Caco-2 (cell line): ENCODE measurements around the gene JMJD6. TPM values are rescaled to one million over a fixed set of nuclear protein-coding genes. Genes with fewer than 3 reads are reported as not detected.

Source experiments
- BruUV-seq: library from RNA; stranded (reverse); fragments of 400-500 nt; replicated peaks from 2 replicates; lab custom pipeline; 2021; lab: Mats Ljungman, UMichigan
- CTCF ChIA-PET: fragments of 300-600 bp; sonication (Branson Sonifier 250); formaldehyde crosslinking; loops from one replicate; lab custom pipeline; 2022; ENCODE audit warnings: antibody characterized with exemption; lab: Charles Lee
- POLR2A ChIA-PET: fragments of 300-600 bp; sonication (Branson Sonifier 250); formaldehyde crosslinking; loops from one replicate; lab custom pipeline; 2022; ENCODE audit warnings: antibody characterized with exemption; lab: Charles Lee
- DNase-seq, 2 experiments: peaks; one replicate each; pipeline versions ENCODE4 v3.0.0 to v3.0.0-alpha.2; 2020 to 2022
- H3K27me3 ChIP-seq: replicated peaks from 2 replicates; pipeline ENCODE4 v1.6.0; 2011; ENCODE audit warnings: low read length; ENCODE audit not compliant: control insufficient read depth, insufficient read depth
- H3K36me3 ChIP-seq: 2 replicates; pipeline ENCODE4 v1.5.1; 2011; ENCODE audit warnings: low read length; ENCODE audit not compliant: control insufficient read depth, insufficient read depth
- H3K4me1 ChIP-seq: fragments of 250-450 bp; sonication (Bioruptor Pico); 2 replicates; pipeline ENCODE4 v1.5.1; 2020; ENCODE audit warnings: mild to moderate bottlenecking
- H3K4me3 ChIP-seq: 2 replicates; pipeline ENCODE4 v1.5.1; 2011; ENCODE audit warnings: low read depth, mild to moderate bottlenecking, control low read depth, low read length
- H3K9me3 ChIP-seq: fragments of 250-450 bp; sonication (Bioruptor Pico); 2 replicates; pipeline ENCODE4 v1.5.1; 2020; ENCODE audit warnings: mild to moderate bottlenecking, moderate library complexity
- H3K27ac Mint-ChIP-seq: one replicate; pipeline ENCODE4 v1.8.0; 2022; ENCODE audit warnings: mixed read lengths; ENCODE audit not compliant: unreplicated experiment
- H3K27me3 Mint-ChIP-seq: one replicate; pipeline ENCODE4 v1.8.0; 2022; ENCODE audit warnings: mixed read lengths; ENCODE audit not compliant: insufficient read depth, unreplicated experiment
- H3K36me3 Mint-ChIP-seq: one replicate; pipeline ENCODE4 v1.8.0; 2022; ENCODE audit warnings: mild to moderate bottlenecking, mixed read lengths; ENCODE audit not compliant: insufficient read depth, unreplicated experiment
- H3K4me1 Mint-ChIP-seq: one replicate; pipeline ENCODE4 v1.8.0; 2022; ENCODE audit warnings: low read depth, mixed read lengths; ENCODE audit not compliant: unreplicated experiment
- H3K4me3 Mint-ChIP-seq: one replicate; pipeline ENCODE4 v1.8.0; 2022; ENCODE audit warnings: mild to moderate bottlenecking, moderate library complexity, mixed read lengths; ENCODE audit not compliant: unreplicated experiment
- H3K9me3 Mint-ChIP-seq: one replicate; pipeline ENCODE4 v1.8.0; 2022; ENCODE audit warnings: mixed read lengths; ENCODE audit not compliant: unreplicated experiment
- intact Hi-C: fragments of 100-400 bp; cut with micrococcal nuclease; formaldehyde crosslinking; loops from one replicate; pipeline ENCODE4 v1.10.0; 2022; ENCODE audit not compliant: unreplicated experiment
- total RNA-seq: library from RNA; stranded (reverse); gene quantifications from 2 replicates; pipeline ENCODE4 v1.2.3, GENCODE V29; 2022
- TF ChIP-seq, protein P1 (sequence below), 2 experiments: fragments of 200-600 bp in 1 of 2; IDR thresholded peaks; 1 replicate in 1 of 2; 2 replicates in 1 of 2; pipeline versions ENCODE4 v1.5.1 to v1.8.0; 2011 to 2022; ENCODE audit warnings: antibody characterized with exemption in 1 of 2, control low read depth in 1 of 2, inconsistent platforms in 1 of 2, low read depth in 1 of 2, low read length in 1 of 2, mild to moderate bottlenecking in 1 of 2, moderate library complexity in 1 of 2; ENCODE audit not compliant: insufficient read depth in 1 of 2, severe bottlenecking in 1 of 2, unreplicated experiment in 1 of 2

Gene JMJD6
- total RNA-seq, 1 experiment from 2014 or later, result 37.4 TPM

DNA sequence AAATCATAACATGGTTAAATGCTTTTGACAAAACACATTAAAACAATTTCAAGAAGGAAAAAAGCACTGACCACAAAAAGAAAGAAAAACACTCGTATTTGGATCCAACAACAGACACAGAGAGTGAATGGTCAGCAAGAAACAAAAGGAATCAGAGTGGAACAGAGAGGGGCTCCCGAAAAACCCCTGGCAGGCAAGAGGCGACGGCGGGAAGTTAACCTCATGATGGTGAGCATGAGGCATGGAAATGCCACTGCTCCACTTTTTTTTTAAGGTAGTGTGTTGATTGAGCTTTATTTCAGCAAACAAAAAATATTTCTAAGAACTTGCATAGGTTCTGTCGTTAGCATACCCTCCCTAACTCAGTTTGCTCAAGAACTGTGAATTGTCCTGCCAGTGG is 50.8 kb downstream of the JMJD6 start:
- no peaks in the 10 kb centered on the region for H3K27me3 Mint-ChIP-seq
- Histone ChIP-seq H3K9me3 (no peaks in the 10 kb centered on the region), H3K4me3 (no peak overlapping the region), H3K27me3 (no peaks in the 10 kb centered on the region), H3K36me3 (no peaks in the 10 kb centered on the region), H3K4me1 (peaks cover 20% of the 10 kb centered on the region)
- DNase-seq, result no peak
- no TSS peak for BruUV-seq
- TF ChIP-seq, protein P1, sequence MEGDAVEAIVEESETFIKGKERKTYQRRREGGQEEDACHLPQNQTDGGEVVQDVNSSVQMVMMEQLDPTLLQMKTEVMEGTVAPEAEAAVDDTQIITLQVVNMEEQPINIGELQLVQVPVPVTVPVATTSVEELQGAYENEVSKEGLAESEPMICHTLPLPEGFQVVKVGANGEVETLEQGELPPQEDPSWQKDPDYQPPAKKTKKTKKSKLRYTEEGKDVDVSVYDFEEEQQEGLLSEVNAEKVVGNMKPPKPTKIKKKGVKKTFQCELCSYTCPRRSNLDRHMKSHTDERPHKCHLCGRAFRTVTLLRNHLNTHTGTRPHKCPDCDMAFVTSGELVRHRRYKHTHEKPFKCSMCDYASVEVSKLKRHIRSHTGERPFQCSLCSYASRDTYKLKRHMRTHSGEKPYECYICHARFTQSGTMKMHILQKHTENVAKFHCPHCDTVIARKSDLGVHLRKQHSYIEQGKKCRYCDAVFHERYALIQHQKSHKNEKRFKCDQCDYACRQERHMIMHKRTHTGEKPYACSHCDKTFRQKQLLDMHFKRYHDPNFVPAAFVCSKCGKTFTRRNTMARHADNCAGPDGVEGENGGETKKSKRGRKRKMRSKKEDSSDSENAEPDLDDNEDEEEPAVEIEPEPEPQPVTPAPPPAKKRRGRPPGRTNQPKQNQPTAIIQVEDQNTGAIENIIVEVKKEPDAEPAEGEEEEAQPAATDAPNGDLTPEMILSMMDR (IDR thresholded peaks at IDR 0.05; ENCODE audit: insufficient read depth in 1 of 2, low read depth in 1 of 2, low read length in 1 of 2, severe bottlenecking in 1 of 2, unreplicated experiment in 1 of 2), result no peak
- H3K4me3 Mint-ChIP-seq, result no peak overlapping the region
- H3K9me3 Mint-ChIP-seq, result no peaks in the 10 kb centered on the region
- ChIA-PET CTCF (interaction anchor here (0.7 kb wide), 1 partner anchor 626 kb away, joined by 4 read pairs; no protein-coding TSS in a partner anchor), POLR2A (no interaction called here)
- peaks cover 20% of the 10 kb centered on the region for H3K36me3 Mint-ChIP-seq
- H3K27ac Mint-ChIP-seq, result no peak overlapping the region
- peaks cover 19% of the 10 kb centered on the region for H3K4me1 Mint-ChIP-seq
- intact Hi-C loops, result no loop called here

DNA sequence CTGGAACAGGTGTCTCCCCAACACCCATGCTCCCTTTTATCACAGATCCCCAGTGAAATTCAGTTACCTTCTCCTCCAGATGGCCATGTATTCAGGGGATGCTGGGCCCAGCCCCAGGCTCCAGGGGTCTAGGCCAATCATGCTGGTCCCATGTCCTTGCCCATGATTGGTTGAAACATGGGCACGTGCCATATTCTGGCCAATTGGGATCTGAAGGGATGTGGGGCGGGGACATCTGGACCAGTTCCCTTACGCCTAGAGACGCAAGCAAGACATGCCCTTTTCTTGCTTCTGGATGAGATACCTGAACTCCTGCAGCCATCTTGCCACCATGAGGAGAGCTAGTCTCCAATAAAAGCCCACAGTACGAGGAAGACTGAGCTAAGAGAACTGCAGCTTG is 51.8 kb downstream of the JMJD6 start:
- no TSS peak for BruUV-seq

DNA sequence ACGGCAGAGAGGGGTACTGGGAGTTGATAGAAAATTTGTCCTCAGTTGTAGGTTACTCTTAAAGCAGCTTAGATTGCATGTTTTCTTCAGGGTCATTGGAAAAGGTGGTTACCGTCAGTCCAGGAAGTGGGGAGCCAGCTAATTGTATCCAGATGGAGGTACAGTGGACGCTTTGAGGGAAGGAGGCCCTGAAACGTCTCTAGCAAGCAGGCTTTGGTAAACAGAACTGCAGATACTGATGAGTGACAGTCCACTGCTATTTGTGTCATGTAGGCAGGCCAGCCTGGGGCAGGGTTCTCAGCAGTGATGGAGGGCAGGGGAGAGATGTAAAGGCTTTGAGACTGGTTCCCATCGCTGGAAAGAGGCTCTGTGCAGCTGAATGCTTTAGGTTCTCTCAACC is 52.7 kb downstream of the JMJD6 start:
- Mint-ChIP-seq H3K27ac (peak overlapping the region; percentile 94), H3K4me3 (no peak overlapping the region), H3K9me3 (no peaks in the 10 kb centered on the region), H3K36me3 (peaks cover 17% of the 10 kb centered on the region), H3K4me1 (peaks cover 27% of the 10 kb centered on the region), H3K27me3 (no peaks in the 10 kb centered on the region)
- no TSS peak for BruUV-seq
- peaks cover 28% of the 10 kb centered on the region for H3K4me1 ChIP-seq
- intact Hi-C loops, result loop anchor here (5.0 kb wide), 1 partner anchor 39 kb away; the partner anchor contains the start of gene MXRA7
- DNase-seq, result no peak
- POLR2A ChIA-PET, result no interaction called here
- no peaks in the 10 kb centered on the region for H3K27me3 ChIP-seq
- H3K4me3 ChIP-seq, result no peak overlapping the region
- no peaks in the 10 kb centered on the region for H3K9me3 ChIP-seq
- no peaks in the 10 kb centered on the region for H3K36me3 ChIP-seq
- TF ChIP-seq, protein P1 (IDR thresholded peaks at IDR 0.05; ENCODE audit: insufficient read depth in 1 of 2, low read depth in 1 of 2, low read length in 1 of 2, severe bottlenecking in 1 of 2, unreplicated experiment in 1 of 2), result no peak
- CTCF ChIA-PET, result no interaction called here

More for the DNA sequence above, 51.8 kb downstream of the JMJD6 start:
- no peak for DNase-seq
- Histone ChIP-seq H3K9me3 (no peaks in the 10 kb centered on the region), H3K36me3 (no peaks in the 10 kb centered on the region), H3K4me1 (peaks cover 28% of the 10 kb centered on the region), H3K27me3 (no peaks in the 10 kb centered on the region), H3K4me3 (no peak overlapping the region)
- Mint-ChIP-seq H3K27ac (peak overlapping the region; percentile 23), H3K36me3 (peaks cover 17% of the 10 kb centered on the region), H3K27me3 (no peaks in the 10 kb centered on the region), H3K4me1 (peaks cover 27% of the 10 kb centered on the region), H3K9me3 (no peaks in the 10 kb centered on the region), H3K4me3 (no peak overlapping the region)
- intact Hi-C loops, result loop anchor here (5.0 kb wide), 1 partner anchor 38 kb away; the partner anchor contains the start of gene MXRA7
- TF ChIP-seq, protein P1 (IDR thresholded peaks at IDR 0.05; ENCODE audit: insufficient read depth in 1 of 2, low read depth in 1 of 2, low read length in 1 of 2, severe bottlenecking in 1 of 2, unreplicated experiment in 1 of 2), result no peak
- ChIA-PET POLR2A (no interaction called here), CTCF (no interaction called here)
